Measurements from ENCODE around the gene NCOR2. TPM values are rescaled to one million over a fixed set of nuclear protein-coding genes. Genes with fewer than 3 reads are reported as not detected.

Gene NCOR2
- total and polyA plus RNA-seq, 7 donors, result 44.1 to 164 (median 134) TPM

DNA sequence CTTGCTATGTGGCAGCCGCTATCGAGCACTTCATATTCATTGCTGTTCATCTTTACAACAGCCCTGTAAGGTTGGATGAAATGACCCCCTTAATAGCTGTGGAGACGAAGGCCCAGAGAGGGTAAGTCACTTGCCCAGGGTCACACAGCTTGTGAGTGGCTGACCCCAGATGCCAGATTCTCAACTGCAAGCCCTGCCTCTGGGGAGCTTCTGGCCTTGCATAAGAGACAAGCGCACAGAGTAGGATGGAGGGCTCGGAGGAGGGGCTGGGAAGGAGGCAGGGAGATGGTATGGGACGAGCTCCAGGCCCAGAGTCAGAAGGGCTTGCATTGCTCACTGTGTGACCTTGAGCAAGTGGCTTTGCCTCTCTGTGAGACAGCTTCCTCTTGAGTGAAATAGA lies 27.4 kb upstream of the NCOR2 start:
- no peak for ATAC-seq
- Histone ChIP-seq H3K27me3 (ENCODE audit: insufficient read depth in 3 of 3, low read length in 2 of 3) (no peaks in the 10 kb centered on the region), H3K36me3 (ENCODE audit: insufficient read depth in 1 of 2, low read depth in 1 of 2) (no peaks in the 10 kb centered on the region), H3K27ac (no peak overlapping the region), H3K4me3 (no peak overlapping the region), H3K4me1 (no peaks in the 10 kb centered on the region), H3K9me3 (peaks cover 6% of the 10 kb centered on the region)
- 96 to 98% (median 98%) methylated on average over 6 of the region's 6 CpGs for WGBS, 3 donors
- TF ChIP-seq, protein P1, sequence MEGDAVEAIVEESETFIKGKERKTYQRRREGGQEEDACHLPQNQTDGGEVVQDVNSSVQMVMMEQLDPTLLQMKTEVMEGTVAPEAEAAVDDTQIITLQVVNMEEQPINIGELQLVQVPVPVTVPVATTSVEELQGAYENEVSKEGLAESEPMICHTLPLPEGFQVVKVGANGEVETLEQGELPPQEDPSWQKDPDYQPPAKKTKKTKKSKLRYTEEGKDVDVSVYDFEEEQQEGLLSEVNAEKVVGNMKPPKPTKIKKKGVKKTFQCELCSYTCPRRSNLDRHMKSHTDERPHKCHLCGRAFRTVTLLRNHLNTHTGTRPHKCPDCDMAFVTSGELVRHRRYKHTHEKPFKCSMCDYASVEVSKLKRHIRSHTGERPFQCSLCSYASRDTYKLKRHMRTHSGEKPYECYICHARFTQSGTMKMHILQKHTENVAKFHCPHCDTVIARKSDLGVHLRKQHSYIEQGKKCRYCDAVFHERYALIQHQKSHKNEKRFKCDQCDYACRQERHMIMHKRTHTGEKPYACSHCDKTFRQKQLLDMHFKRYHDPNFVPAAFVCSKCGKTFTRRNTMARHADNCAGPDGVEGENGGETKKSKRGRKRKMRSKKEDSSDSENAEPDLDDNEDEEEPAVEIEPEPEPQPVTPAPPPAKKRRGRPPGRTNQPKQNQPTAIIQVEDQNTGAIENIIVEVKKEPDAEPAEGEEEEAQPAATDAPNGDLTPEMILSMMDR (IDR thresholded peaks at IDR 0.05), result no peak
- intact Hi-C loops (cut with DNase I), result loop anchor here in 1 of 2 donors (5.0 kb wide), 1 partner anchor 67 kb away; no protein-coding TSS in a partner anchor
- DNase-seq, result no peak

DNA sequence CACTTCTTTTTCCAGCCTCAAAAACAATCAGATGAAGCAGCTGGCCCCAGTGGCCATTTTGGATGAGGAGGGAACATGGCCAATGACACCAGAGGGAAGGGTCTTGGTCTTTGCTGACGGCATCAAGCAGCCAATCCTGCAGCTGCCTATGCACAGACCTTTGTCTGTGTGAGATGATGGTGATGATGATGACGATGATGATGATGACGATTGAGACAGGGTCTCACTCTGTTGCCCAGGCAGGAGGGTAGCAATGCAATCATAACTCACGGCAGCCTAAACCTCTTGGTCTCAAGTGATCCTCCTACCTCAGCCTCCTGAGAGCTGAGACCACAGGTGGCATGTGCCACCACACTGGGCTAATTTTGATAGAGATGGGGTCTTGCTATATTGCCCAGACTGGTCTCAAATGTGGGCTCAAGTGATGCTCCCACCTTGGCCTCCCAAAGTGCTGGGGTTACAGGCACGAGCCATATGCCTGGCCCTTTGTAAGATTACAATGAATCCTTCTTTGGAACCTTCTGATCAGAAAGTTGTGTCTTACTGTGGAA lies 26.5 kb upstream of the NCOR2 start:
- H3K36me3 ChIP-seq (ENCODE audit: insufficient read depth in 1 of 2, low read depth in 1 of 2), result no peaks in the 10 kb centered on the region
- intact Hi-C loops (cut with DNase I), result loop anchor here in 1 of 2 donors (5.0 kb wide), 1 partner anchor 68 kb away; no protein-coding TSS in a partner anchor
- no peak for ATAC-seq
- peaks cover 5% of the 10 kb centered on the region for H3K4me1 ChIP-seq
- peaks cover 6% of the 10 kb centered on the region for H3K9me3 ChIP-seq
- TF ChIP-seq, protein P1 (IDR thresholded peaks at IDR 0.05), result no peak
- H3K27ac ChIP-seq, result no peak overlapping the region
- no peaks in the 10 kb centered on the region for H3K27me3 ChIP-seq (ENCODE audit: insufficient read depth in 3 of 3, low read length in 2 of 3)
- H3K4me3 ChIP-seq, result no peak overlapping the region
- DNase-seq, result no peak
- WGBS, 3 donors, result 97 to 99% (median 97%) methylated on average over 5 of the region's 5 CpGs

DNA sequence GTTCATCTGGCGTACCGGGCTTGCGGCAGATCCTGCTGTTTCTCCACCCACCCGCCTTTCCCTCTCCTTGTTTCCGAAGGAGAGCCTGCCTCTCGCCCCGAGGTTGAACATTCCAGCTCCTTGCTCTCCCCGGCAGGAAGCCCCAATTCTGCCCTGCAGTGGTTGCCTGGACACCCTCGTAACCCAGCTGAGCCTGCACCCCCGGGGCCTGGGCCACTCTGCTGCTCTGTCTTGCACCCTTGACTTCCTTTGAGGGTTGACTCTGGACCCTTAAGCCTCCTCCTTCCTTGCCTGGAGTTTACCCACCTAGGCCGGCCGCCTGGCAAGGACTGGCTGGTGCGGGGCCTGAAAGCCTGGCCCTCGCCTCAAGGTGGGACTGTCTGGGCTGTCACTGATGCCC lies 25.8 kb upstream of the NCOR2 start:
- intact Hi-C loops (cut with DNase I), result loop anchor here in 1 of 2 donors (5.0 kb wide), 1 partner anchor 69 kb away; no protein-coding TSS in a partner anchor
- H3K4me3 ChIP-seq, result no peak overlapping the region
- DNase-seq (no peak), ATAC-seq (no peak)
- no peak overlapping the region for H3K27ac ChIP-seq
- TF ChIP-seq, protein P1 (IDR thresholded peaks at IDR 0.05), result no peak
- H3K4me1 ChIP-seq, result peaks cover 11% of the 10 kb centered on the region
- H3K9me3 ChIP-seq, result peaks cover 6% of the 10 kb centered on the region
- H3K36me3 ChIP-seq (ENCODE audit: insufficient read depth in 1 of 2, low read depth in 1 of 2), result no peaks in the 10 kb centered on the region
- 89 to 92% (median 90%) methylated on average over 14 of the region's 14 CpGs for WGBS, 3 donors
- H3K27me3 ChIP-seq (ENCODE audit: insufficient read depth in 3 of 3, low read length in 2 of 3), result no peaks in the 10 kb centered on the region

DNA sequence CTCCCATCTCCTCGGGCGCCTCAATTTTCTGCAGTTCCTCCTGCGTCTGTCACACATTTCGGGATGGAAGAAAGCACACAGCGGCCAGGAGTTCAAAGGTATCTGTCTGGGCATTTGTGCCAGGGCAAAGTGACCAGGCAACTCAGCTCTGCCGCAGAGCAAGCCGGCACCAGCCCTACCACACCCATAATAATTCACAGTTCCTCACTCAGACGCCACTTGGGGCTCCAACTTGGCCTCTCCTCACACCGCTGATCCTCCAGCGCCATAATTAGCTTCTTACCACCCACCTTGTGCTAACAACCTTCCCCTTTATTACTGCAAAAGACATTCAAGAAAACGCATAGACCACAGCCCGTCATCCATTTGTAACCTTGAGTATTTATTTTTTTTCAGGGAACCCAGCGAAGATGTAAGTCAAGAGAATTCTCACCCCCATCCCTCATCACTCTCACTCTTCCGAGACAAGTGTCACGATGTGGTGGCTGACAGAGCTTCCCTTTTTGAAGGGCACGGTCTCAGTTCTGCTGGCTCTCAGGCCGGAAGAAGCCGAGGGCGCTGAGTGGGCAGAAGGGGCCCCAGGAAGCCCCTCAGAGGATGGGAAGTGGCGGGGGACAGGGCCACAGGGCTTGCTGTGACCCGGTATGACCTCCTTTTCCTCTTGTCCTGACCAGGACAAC lies 25.2 kb upstream of the NCOR2 start:
- Histone ChIP-seq H3K27ac (no peak overlapping the region), H3K27me3 (ENCODE audit: insufficient read depth in 3 of 3, low read length in 2 of 3) (no peaks in the 10 kb centered on the region), H3K9me3 (peaks cover 6% of the 10 kb centered on the region), H3K4me3 (no peak overlapping the region), H3K36me3 (ENCODE audit: insufficient read depth in 1 of 2, low read depth in 1 of 2) (no peaks in the 10 kb centered on the region), H3K4me1 (peaks cover 11% of the 10 kb centered on the region)
- DNase-seq (no peak), ATAC-seq (no peak)
- TF ChIP-seq, protein P1 (IDR thresholded peaks at IDR 0.05), result no peak
- 76 to 79% (median 78%) methylated on average over 21 of the region's 21 CpGs for WGBS, 3 donors
- intact Hi-C loops (cut with DNase I), result loop anchor here in 1 of 2 donors (5.0 kb wide), 1 partner anchor 70 kb away; no protein-coding TSS in a partner anchor
